NAMALWA (cell line): Measurements from ENCODE around the gene REPIN1.

Experiments used
- DNase-seq: peaks from one replicate; pipeline ENCODE4 v3.0.0-alpha.2; 2015; ENCODE audit warnings: low spot score

REPIN1 gene

DNA sequence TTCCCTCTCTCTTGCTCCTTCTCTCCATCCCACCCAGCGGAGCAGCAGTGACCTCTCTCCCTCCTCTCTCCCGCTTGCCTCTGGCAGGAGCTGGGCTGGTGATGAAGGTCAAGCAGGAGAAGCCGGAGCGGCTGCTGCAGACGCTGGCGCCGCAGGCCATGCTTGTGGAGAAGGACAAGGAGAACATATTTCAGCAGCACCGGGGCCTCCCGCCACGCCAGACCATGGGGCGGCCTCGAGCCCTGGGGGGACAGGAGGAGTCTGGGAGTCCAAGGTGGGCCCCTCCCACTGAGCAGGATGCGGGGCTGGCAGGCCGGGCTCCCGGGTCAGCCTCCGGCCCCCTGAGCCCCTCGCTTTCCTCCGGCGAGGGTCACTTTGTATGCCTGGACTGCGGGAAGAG is 27.8 kb downstream of the REPIN1 start:
- DNase-seq = no peak

DNA sequence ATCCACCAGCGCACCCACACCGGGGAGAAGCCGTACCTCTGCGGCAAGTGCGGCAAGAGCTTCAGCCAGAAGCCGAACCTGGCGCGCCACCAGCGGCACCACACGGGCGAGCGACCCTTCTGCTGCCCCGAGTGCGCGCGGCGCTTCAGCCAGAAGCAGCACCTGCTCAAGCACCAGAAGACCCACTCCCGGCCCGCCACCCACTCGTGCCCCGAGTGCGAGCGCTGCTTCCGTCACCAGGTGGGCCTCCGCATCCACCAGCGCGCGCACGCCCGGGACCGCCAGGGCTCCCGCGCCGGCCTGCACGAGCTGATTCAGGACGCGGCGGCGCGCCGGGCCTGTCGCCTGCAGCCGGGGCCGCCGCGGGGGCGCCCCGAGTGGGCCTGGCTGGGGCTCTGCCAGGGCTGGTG is 28.2 kb downstream of the REPIN1 start:
- no peak for DNase-seq

DNA sequence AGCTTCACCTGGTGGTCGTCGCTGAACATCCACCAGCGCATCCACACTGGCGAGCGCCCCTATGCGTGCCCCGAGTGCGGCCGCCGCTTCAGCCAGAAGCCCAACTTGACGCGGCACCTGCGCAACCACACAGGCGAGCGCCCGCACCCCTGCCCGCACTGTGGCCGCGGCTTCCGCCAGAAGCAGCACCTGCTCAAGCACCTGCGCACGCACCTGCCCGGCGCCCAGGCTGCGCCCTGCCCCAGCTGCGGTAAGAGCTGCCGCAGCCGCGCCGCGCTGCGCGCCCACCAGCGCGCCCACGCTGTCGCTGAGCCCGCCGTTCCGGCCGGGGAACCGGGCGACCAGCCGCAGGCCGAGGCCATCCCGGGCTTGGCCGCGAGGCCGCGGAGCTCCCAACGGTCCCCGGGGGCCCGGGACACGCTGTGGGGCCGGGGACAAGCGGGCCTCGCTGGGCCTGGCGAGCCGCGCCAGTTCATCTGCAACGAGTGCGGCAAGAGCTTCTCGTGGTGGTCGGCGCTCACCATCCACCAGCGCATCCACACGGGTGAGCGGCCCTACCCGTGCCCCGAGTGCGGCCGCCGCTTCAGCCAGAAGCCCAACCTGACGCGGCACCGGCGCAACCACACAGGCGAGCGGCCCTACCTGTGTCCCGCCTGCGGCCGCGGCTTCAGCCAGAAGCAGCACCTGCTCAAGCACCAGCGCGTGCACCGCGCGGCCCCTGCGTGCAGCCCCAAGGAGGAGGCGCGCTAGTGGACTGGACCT is 28.9 kb downstream of the REPIN1 start:
- DNase-seq = no peak

DNA sequence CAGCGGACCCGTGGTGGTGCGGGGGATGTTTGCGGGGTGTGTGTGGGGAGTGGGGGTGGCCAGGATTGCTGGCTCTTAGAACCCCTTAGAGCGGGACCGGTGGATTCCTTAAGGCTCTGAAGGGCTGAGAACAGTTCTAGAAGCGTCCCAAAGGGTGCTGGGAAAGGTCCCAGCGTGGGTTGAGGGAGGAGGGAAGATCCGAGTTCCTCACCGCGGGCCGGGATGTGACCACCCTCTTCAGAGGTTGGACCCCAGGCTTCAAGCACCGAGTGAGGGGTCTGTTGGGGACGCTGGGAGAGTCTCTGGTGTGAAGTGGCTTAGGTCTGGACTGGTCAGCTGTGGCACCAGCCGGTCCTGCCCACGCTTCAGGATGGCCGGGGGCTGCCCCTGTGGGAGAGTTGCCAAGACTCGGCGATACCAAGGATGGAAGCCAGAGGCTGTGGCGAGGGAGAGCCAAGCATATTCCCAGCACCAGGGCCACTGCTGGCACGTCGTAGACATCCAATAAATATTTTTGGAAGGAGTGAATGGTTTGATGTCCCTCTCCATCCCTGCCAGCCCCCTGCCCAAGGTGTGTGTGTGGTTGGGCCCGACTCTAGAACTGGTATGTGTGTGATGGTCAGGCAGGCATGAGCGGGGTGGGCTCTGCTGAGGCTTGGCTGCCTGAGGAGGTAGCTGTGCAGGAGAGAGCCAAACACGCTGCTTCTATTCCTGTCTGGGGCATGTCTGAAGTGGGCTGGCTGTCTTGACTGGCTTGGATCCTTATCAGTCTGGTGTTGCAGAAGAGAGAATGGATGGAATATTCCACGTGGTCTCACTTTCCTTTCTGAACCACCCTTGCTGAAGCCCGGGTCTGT is 29.7 kb downstream of the REPIN1 start:
- no peak for DNase-seq

DNA sequence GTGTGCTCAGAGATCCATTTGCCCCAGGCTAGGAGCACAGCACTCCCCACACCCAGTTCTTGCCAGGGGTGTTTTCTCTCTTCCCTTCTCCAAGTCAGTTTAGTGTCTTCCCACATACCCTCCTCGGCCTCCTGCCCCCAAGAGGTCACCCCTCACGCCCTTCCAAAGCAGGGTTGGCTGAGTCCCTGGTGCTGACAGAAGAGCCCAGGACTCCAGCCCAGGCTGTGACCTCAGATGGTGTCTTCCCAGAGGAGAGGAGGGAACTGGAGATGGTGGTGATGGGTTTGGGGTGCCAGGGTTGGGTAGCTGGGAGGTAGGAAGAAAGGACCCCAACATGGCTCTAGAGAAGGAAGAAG is 30.3 kb downstream of the REPIN1 start:
- DNase-seq = no peak

DNA sequence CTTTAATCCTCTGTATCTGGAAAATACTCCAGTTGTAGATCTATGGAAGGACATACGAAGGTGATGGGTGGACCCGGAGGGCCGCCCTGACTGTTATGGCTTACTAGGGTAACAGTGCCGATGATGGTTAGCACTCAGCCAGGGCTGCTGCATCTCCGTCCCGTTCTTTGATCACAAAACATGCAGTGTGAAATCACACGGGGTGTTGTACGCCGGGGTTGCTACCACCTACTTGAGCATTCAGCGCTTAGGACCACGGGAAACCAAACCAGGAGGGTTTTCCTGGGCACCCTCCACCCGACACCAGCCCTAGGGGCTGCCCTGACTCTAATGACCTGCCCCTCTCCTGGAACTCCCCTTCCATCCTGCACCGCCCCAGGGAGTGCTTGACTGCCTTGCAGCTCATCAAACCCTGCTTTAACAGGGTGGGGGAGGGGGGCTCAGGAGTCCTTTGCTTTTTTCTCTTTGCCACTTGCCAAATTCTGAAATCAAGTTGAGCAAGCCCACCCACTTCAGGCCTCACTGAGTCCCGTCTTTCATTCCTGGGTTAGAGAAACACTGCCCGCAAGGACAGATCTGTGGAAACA is 30.9 kb downstream of the REPIN1 start:
- DNase-seq = no peak

DNA sequence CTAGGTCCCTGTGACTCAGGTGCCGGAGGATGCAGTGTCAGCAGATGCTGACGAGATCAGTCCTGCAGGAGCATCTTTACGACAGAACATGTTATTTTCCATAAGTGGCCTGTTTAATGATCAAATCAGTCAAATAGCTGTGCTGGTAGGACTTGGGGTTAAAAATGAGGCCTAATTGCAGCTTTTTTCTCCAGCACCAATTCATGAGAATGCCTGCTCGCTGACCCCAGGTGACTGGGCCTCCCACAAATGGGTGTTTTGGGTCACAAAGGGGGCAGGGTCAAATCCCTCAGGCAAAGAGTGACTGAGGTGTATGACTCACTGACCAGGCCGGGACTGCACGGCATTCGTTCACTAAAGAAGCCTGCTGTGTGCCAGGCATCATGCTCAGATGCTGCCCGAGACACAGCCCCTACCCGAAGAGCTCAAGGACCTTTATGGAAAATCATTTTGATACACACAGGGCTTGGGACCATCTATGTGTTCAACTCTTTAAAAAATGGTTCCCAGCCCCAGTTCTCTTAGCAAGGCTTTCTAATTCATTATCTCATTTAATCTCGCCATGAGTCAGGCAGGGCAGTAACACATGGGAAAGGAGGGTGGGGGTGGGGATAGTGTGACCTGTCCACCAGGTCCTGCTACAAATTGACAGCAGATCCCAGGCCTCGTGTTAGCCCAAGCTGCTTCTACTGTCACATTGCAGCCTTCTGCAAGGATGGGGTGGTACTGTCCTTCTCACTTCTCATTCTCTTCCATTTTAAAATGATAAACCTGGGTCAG is 31.6 kb downstream of the REPIN1 start:
- no peak for DNase-seq

DNA sequence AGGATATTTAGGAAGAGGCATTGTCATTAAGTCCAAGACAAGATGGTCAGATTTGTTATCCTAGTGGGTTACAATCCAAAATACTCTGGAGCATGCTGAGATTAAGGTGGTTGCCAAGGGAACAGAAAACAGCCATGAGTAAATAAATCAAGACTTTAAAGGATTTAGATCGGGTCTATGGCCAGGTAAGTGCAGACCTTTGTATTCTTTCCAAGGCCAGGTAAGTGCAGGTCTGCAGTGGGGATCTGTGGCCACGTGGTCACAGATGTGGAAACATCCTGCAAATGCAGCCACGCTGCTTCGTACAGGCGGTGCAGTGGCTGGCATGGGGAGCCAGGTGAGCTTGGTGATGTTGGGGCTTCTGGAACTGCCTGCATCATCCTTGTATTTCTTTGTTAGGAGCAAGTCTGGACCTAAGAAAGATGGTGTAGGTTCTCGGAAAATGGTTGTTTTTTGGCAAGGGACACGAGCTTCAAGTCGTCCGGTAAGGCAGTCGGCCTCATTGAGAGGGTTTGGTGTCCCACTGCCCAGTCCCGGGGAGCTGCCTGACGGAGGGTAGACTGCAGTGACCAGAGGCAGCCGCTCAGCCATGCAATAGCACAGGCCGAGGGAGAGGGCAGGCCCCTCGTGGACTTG is 32.3 kb downstream of the REPIN1 start:
- no peak for DNase-seq

DNA sequence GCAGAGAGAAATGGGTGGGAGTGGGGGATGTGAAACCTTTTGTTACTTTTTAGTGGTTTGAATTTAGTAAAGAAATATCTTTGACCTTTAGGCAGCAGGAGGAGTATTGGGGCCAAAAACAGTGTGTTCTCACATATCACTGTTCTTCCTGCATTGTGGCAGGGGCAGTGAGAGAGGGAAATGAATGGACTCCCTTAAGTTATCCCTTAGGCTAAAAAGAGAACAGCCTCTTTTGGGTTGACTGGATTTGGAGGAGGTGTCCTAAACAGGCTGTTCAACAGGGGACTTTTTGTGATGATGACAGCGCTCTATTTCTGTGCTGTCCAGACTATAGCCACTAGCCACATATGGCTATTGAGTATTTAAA is 32.8 kb downstream of the REPIN1 start:
- no peak for DNase-seq

DNA sequence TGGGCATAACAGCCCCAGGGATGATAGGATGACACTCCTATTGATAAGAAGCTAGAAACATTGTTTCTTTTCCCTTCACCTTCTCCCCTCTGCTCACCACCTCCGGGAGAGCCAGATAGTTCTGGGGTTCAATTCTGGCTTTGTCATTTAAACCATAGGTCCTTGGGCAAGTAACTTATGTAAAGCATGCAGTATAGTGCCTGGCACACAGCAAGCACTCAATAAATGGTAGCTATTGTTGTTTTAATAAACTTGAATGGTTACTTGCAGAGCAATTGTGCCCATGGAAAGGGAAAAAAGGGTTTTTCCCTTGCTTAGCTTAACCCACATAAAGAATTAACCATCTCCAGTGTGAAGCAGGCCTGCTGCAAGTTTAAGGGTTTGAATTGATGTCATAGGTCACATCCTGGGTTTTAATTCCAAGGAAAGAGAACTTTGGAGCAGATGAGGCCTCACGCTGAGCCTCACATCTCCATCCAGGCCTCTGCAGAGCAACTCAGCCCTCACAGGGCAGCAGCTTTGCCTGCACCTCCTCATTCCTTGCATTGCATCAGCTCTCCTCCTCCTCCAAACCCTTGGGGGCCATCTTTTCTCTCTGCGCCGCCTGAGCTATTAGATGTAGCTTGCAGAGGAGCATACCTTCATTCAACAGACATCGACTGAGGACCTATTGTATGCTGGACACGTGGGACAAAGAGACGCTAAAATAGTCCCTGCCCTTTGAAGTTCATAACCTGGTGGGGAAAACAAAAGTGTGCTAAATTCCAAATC is 33.4 kb downstream of the REPIN1 start:
- no peak for DNase-seq

DNA sequence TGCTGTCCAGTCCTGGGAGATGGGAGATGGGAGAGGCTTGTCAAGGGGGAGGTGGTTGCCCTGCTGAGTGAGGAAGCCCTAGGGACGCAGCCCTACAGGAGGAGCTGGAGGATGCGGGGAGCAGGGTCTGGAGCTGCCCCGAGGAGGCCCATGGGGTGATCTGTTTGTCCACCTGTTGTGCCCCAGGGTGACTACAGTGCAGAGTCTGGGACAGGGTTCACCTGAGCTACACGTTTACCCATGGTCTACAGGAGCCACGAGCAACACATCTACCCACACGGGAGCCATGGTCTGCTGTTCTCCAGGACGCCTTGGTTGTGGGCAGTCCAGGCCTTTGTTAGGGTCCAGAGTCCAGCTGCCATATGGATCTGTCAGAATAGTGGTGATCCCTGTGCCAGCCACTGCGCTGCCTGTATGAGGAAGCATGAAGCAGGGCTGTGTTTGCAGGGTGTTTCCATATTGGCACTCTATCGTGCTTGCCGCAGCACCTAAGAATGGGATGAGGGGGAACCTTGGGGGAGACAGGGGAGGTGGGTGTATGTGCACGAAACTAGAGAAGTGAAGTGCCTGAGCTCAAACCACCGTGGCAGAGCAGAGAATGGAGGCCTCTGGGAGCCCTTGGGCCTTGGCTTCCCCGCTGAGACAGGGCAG is 34.2 kb downstream of the REPIN1 start:
- DNase-seq = no peak

DNA sequence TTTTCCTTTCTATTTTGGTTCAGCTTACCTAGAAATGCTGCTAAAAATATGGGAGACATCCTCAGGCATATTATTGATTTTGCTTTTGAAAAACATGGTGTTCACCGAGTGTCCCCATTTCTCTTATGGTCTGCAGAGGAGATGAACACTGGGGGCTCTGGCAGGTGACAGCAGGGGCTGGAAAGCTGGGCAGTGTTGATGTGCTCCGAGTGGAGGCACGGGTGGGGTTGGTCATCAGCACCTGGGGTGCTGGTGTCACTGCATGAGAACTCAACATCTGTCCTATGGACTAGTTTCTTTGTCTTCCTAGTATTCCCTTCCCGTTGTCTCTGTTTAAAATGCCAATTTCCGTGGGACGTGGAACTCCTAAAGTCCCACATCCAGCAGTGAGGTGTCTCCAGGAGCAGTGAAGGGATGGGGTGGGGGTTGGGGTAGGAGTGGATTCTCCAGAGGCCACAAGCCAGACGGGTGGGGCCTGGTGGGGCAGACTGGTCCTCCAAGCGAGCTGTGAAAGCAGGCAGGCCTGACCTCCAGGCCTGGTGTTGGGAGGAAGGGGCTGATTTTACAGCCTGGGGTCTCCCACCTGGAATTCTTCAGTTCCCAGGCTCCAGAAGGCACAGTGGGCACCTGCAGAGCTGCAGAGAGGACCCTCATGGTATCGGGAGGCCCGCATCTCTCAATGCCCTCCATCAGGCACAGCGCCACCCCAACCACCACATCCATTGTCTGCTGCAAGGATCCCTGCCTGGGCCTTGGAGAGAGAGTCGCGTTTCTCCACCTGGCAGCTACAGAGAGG is 35.0 kb downstream of the REPIN1 start:
- DNase-seq = no peak

DNA sequence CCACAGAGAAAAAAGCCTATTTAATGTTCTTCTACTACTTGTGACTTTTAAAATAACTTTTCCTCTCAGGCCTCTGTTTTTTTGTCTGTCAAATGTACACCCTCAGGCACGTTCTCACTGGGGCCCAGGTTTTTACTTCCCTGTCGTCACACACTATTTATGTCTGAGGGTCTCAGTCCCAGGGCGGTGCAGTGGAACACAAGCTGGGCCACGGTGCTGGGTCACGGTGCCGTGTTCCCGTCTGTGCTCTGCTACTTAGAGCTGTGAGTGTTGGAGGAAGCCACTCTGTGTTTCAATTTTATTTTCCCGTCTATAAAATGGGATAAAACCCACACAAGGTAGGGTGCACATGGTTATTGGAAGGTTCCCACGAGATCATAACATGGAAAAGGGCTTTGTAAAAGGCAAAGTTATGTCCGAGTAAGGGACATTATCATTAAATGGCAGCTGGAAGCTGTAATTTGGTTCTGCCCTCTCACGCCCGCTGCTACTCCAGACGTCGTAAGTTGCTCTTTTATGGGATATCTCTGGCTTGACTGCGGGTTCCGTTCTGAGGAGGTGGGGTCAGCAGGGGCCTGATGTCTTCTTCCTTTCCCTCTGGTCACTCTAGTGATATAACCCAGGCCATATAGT is 35.7 kb downstream of the REPIN1 start:
- DNase-seq = peak; percentile 71

DNA sequence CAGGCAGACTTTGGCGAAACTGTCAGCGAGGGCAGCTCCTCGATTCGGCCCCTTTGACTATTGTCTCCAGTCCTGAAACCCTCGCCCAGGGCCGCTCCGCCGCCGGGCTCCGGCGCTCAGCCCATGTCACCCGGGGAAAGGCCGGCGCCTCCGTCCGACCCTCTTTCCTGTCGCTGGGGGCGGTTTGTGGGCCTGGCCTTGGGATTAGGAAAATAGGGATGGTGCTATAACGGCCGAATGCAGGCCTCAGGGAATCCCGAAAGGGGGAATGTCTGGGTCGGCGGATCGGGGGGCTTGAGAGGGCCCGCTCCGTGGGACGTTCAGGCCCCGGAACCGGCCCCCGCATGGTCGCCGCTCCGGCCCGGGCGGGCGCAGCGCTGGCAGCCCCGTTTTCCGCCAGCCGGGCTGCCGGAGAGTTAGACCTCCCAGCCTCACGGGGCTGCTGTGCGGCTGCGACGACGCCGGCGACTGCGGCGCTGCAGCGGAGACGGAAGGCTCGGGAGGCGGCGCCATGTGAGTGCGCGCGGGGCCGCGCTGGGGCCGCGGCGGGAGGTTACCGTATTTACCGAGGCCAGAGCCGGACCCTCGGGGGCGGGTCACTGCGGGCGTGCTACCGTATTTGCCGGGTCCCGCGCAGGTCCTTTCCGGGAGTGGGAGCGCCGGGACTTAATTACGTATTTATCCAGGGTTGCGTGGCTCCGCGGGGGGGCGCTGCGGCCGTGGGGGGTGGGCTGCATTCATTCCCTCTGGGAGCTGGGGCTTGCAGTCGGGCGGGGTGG is 36.4 kb downstream of the REPIN1 start:
- peak; percentile 91 for DNase-seq

DNA sequence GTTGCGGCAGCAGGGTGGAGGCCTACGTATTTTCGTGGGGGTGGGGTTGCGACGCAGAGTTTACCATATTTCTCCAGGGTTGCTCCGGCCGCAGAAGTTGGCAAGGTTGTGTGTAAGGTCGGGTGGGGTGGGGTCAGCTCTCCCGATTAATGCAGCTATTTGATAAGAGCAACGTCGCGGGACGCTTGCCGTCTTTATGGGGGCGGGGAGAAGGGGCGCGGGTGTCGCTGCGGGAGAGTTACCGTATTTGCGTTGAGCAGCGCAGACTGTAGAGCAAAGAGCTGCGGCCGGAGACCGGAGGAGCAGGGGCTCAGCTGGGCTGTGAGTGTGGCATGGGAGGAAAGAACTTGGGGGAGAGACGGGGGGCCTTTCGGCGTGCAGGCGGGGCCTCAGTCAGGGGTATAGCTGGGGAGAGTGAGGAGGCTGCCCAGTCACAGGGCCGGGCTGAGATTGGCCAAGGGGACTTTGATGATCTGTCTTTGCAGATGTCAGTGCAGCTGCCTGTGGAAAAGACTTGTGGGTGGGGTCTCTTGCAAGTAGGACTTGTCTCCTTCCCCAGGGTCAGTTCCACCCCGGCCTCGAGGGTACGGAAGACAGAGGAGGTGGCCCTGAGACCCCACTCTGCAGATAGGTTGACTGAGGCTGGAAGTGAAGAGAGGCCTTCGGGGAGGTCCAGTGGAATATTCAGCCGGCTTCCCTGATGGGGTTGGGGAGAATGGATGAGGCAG is 37.1 kb downstream of the REPIN1 start:
- peak; percentile 91 for DNase-seq

DNA sequence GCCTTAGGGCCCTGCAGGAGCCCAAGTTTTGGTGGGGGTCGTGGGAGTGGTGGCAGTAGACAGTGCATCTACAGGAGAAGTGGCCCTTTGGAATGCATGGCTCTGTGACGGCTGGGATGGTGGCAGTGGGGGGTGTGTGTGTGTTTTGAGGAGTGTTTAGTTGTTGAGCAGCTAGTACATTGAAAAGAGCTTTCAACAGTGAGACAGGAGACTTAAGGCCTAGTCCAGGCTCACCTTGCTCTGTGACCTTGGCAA is 37.6 kb downstream of the REPIN1 start:
- DNase-seq = peak; percentile 67

DNA sequence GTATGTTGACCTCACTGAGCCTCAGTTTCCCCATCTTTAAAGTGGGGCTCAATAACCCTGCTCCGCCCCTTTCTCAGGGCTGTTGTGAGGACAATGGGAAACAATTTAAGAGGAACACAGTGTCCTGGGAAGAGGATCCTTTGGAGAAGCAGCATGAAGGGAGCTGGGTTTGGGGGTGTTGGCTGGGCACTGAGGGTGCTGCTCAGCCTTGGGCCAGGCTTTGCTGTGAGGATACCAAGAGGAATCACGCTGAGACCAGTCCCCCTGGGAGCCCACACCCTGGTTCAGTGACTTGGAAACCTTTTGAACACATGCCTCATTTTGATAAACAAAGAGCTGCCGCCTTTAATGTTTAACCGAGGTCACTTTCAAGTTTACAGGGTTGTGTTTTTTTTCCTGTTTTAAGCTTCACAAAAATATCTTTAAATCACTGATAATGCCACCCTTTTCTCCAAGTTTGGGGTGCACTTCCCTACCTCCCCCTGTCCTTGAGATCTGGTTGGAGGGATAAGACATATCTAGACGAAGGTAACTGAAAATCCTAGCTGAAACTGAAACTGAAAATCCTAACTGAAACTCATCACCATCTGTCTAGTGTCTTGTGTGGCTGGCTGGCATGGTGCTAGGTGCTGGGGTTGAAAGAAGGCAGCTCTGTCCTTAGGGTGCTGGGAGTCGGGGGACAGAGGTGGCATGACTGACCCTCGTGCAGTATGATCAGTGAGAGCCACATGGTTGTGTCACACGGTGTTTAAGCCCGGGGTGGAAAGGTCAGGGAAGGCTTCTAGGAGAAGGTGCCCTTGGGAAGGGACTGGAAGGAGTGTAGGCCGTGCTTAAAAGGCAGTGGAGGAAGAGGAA is 38.2 kb downstream of the REPIN1 start:
- DNase-seq = peak; percentile 94
